Hepatocyte (in vitro differentiated cells): Measurements from ENCODE around the gene FAR2. TPM values are rescaled to one million over a fixed set of nuclear protein-coding genes. Genes with fewer than 3 reads are reported as not detected.

Source experiments
- DNase-seq: peaks from one replicate; pipeline ENCODE4 v3.0.0-alpha.2; 2016; ENCODE audit warnings: low spot score
- H2AFZ ChIP-seq: fragments of 200-600 bp; sonication (generic); 2 replicates; pipeline ENCODE4 v1.6.0; 2016; ENCODE audit warnings: antibody characterized with exemption, mild to moderate bottlenecking
- H3K27ac ChIP-seq: fragments of 200-600 bp; sonication (generic); 2 replicates; pipeline ENCODE4 v1.5.1; 2016; ENCODE audit warnings: mild to moderate bottlenecking
- H3K27me3 ChIP-seq: fragments of 200-600 bp; sonication (generic); 2 replicates; pipeline ENCODE4 v1.6.1; 2016
- H3K36me3 ChIP-seq: fragments of 200-600 bp; sonication (generic); replicated peaks from 2 replicates; pipeline ENCODE4 v1.5.1; 2016; ENCODE audit warnings: low read depth; ENCODE audit not compliant: insufficient read depth
- H3K4me1 ChIP-seq: fragments of 200-600 bp; sonication (generic); 2 replicates; pipeline ENCODE4 v1.5.1; 2016; ENCODE audit warnings: mild to moderate bottlenecking, moderate library complexity; ENCODE audit not compliant: insufficient read depth
- H3K4me2 ChIP-seq: fragments of 200-600 bp; sonication (generic); 2 replicates; pipeline ENCODE4 v1.6.0; 2016
- H3K4me3 ChIP-seq: fragments of 200-600 bp; sonication (generic); 2 replicates; pipeline ENCODE4 v1.5.1; 2016; ENCODE audit warnings: mild to moderate bottlenecking
- H3K79me2 ChIP-seq: fragments of 200-600 bp; sonication (generic); 2 replicates; pipeline ENCODE4 v1.6.0; 2017; ENCODE audit warnings: mild to moderate bottlenecking
- H3K9me2 ChIP-seq: fragments of 200-600 bp; sonication (generic); replicated peaks from 2 replicates; pipeline ENCODE4 v1.6.0; 2017; ENCODE audit warnings: mild to moderate bottlenecking; ENCODE audit not compliant: insufficient read depth
- H3K9me3 ChIP-seq: fragments of 200-600 bp; sonication (generic); 2 replicates; pipeline ENCODE4 v1.5.1; 2016; ENCODE audit warnings: low read depth, mild to moderate bottlenecking
- H4K20me1 ChIP-seq: fragments of 200-600 bp; sonication (generic); 2 replicates; pipeline ENCODE4 v1.6.0; 2016; ENCODE audit warnings: mild to moderate bottlenecking; ENCODE audit not compliant: insufficient read depth, poor library complexity, severe bottlenecking
- CTCF ChIP-seq: fragments of 200-600 bp; sonication (generic); IDR thresholded peaks from 2 replicates; pipeline ENCODE4 v1.5.1; 2016; ENCODE audit warnings: antibody characterized with exemption, mild to moderate bottlenecking; ENCODE audit not compliant: poor library complexity
- EZH2 ChIP-seq: fragments of 200-600 bp; sonication (generic); IDR thresholded peaks from 2 replicates; pipeline ENCODE4 v1.6.1; 2016; ENCODE audit warnings: antibody characterized with exemption, mild to moderate bottlenecking, borderline replicate concordance
- EZH2phosphoT487 ChIP-seq: fragments of 200-600 bp; sonication (generic); IDR thresholded peaks from one replicate; pipeline ENCODE4 v1.6.1; 2018; ENCODE audit warnings: antibody characterized with exemption, mild to moderate bottlenecking, low read depth, moderate library complexity; ENCODE audit not compliant: unreplicated experiment, severe bottlenecking
- WGBS: methylation state at CpG from one replicate; pipeline ENCODE4 v1.1.6; 2016; ENCODE audit warnings: low lambda C conversion rate; ENCODE audit errors: missing lambda C conversion rate; 5-methylcytosine and 5-hydroxymethylcytosine counted together
- polyA plus RNA-seq: library from polyadenylated mRNA; unstranded; fragments of >200 nt; fragmentation: Nextera tagmentation; extraction: Ambion mirVana; gene quantifications from 2 replicates; pipeline ENCODE4 v1.2.1, GENCODE V29; 2016
- total RNA-seq: library from RNA; depleted of rRNA; stranded (reverse); fragments of >200 nt; gene quantifications from 2 replicates; pipeline ENCODE4 v1.2.3, GENCODE V29; 2014

FAR2 gene
- total and polyA plus RNA-seq, 2 experiments from 2014 or later: 2.4 to 5.2 TPM

GRCh38 chr12:29159661-29160060 lies 10.6 kb downstream of the FAR2 start:
- H3K27ac ChIP-seq: no peak overlapping the region
- no peak overlapping the region for H3K4me2 ChIP-seq
- H3K9me3 ChIP-seq: no peaks in the 10 kb centered on the region
- H3K79me2 ChIP-seq: no peaks in the 10 kb centered on the region
- no peak overlapping the region for H3K4me3 ChIP-seq
- no peaks in the 10 kb centered on the region for H3K27me3 ChIP-seq
- TF ChIP-seq EZH2phosphoT487: no peak
- no peak for TF ChIP-seq CTCF
- TF ChIP-seq EZH2: no peak
- no peaks in the 10 kb centered on the region for H3K36me3 ChIP-seq
- DNase-seq: no peak
- H3K9me2 ChIP-seq: no peaks in the 10 kb centered on the region
- 87% methylated on average over 3 of the region's 3 CpGs for WGBS
- H2AFZ ChIP-seq: no peak overlapping the region
- no peaks in the 10 kb centered on the region for H4K20me1 ChIP-seq
- peaks cover 3% of the 10 kb centered on the region for H3K4me1 ChIP-seq

- H2AFZ ChIP-seq: no peak overlapping the region
- H3K9me3 ChIP-seq: no peaks in the 10 kb centered on the region
- no peak overlapping the region for H3K27ac ChIP-seq
- no peaks in the 10 kb centered on the region for H3K79me2 ChIP-seq
- TF ChIP-seq CTCF (no peak), EZH2 (no peak), EZH2phosphoT487 (no peak)
- no peak overlapping the region for H3K4me3 ChIP-seq
- H3K9me2 ChIP-seq: no peaks in the 10 kb centered on the region
- no peak overlapping the region for H3K4me2 ChIP-seq
- H3K27me3 ChIP-seq: no peaks in the 10 kb centered on the region
- peaks cover 6% of the 10 kb centered on the region for H3K4me1 ChIP-seq
- 98% methylated on average over 3 of the region's 3 CpGs for WGBS
- H3K36me3 ChIP-seq: no peaks in the 10 kb centered on the region
- no peak for DNase-seq
- H4K20me1 ChIP-seq: no peaks in the 10 kb centered on the region
Observed at GRCh38 chr12:29160230-29160629, 11.2 kb downstream of the FAR2 start.

- WGBS: 94% methylated on average over 4 of the region's 4 CpGs
- no peaks in the 10 kb centered on the region for H3K36me3 ChIP-seq
- peaks cover 21% of the 10 kb centered on the region for H3K4me1 ChIP-seq
- DNase-seq: no peak
- H3K27ac ChIP-seq: no peak overlapping the region
- no peaks in the 10 kb centered on the region for H3K9me3 ChIP-seq
- H3K27me3 ChIP-seq: no peaks in the 10 kb centered on the region
- no peak overlapping the region for H2AFZ ChIP-seq
- no peaks in the 10 kb centered on the region for H3K9me2 ChIP-seq
- no peak overlapping the region for H3K4me3 ChIP-seq
- no peaks in the 10 kb centered on the region for H4K20me1 ChIP-seq
- no peak for TF ChIP-seq CTCF
- TF ChIP-seq EZH2phosphoT487: no peak
- TF ChIP-seq EZH2: no peak
- H3K4me2 ChIP-seq: no peak overlapping the region
- H3K79me2 ChIP-seq: no peaks in the 10 kb centered on the region
Observed at GRCh38 chr12:29163146-29163545, 14.1 kb downstream of the FAR2 start.
